Loucy (cell line): Measurements from ENCODE around the gene APEX2.

Source experiments
- H2AFZ ChIP-seq: fragments of 200-600 bp; sonication (generic); 2 replicates; pipeline ENCODE4 v1.6.0; 2016; ENCODE audit warnings: antibody characterized with exemption, mild to moderate bottlenecking, low read length, moderate library complexity
- H3F3A ChIP-seq: fragments of 200-600 bp; 2 replicates; pipeline ENCODE4 v1.6.0; 2016; ENCODE audit warnings: antibody characterized with exemption, low read depth, mild to moderate bottlenecking
- H3K27me3 ChIP-seq: fragments of 200-600 bp; sonication (generic); 2 replicates; pipeline ENCODE4 v1.6.1; 2014; ENCODE audit warnings: low read length, mild to moderate bottlenecking; ENCODE audit not compliant: insufficient read depth, poor library complexity, severe bottlenecking
- H3K36me3 ChIP-seq: fragments of 200-600 bp; sonication (generic); 2 replicates; pipeline ENCODE4 v1.6.1; 2016; ENCODE audit warnings: low read length; ENCODE audit not compliant: insufficient read depth
- H3K4me1 ChIP-seq: fragments of 200-600 bp; sonication (generic); 2 replicates; pipeline ENCODE4 v1.5.1; 2014; ENCODE audit warnings: low read length, mild to moderate bottlenecking; ENCODE audit not compliant: insufficient read depth, poor library complexity, severe bottlenecking
- H3K4me2 ChIP-seq: fragments of 200-600 bp; sonication (generic); 2 replicates; pipeline ENCODE4 v1.6.0; 2014; ENCODE audit warnings: antibody characterized with exemption, low read length, low read depth, mild to moderate bottlenecking; ENCODE audit not compliant: poor library complexity, severe bottlenecking
- H3K4me3 ChIP-seq: fragments of 200-600 bp; sonication (generic); 2 replicates; pipeline ENCODE4 v1.5.1; 2014; ENCODE audit warnings: low read length, mild to moderate bottlenecking, mixed read lengths; ENCODE audit not compliant: poor library complexity, severe bottlenecking
- H3K79me2 ChIP-seq: fragments of 200-600 bp; sonication (generic); 2 replicates; pipeline ENCODE4 v1.6.1; 2014; ENCODE audit warnings: low read length; ENCODE audit not compliant: insufficient read depth
- H3K9ac ChIP-seq: fragments of 200-600 bp; sonication (generic); 2 replicates; pipeline ENCODE4 v1.6.0; 2014; ENCODE audit warnings: mild to moderate bottlenecking, low read depth, low read length, moderate library complexity; ENCODE audit not compliant: poor library complexity, severe bottlenecking
- H3K9me2 ChIP-seq: fragments of 200-600 bp; sonication (generic); replicated peaks from 2 replicates; pipeline ENCODE4 v1.6.1; 2016; ENCODE audit warnings: low read depth, low read length, mixed read lengths
- H3K9me3 ChIP-seq: fragments of 200-600 bp; sonication (generic); 2 replicates; pipeline ENCODE4 v1.6.1; 2014; ENCODE audit warnings: mild to moderate bottlenecking, antibody characterized with exemption, low read length, low read depth; ENCODE audit not compliant: insufficient read depth
- H4K20me1 ChIP-seq: fragments of 200-600 bp; sonication (generic); 2 replicates; pipeline ENCODE4 v1.6.0; 2014; ENCODE audit warnings: antibody characterized with exemption, low read length, mild to moderate bottlenecking; ENCODE audit not compliant: insufficient read depth, poor library complexity, severe bottlenecking
- EZH2phosphoT487 ChIP-seq: fragments of 200-600 bp; IDR thresholded peaks from 2 replicates; pipeline ENCODE4 v1.6.1; 2018; ENCODE audit warnings: antibody characterized with exemption, mild to moderate bottlenecking, moderate library complexity, borderline replicate concordance
- TF ChIP-seq, protein P1 (sequence below): fragments of 200-600 bp; sonication (generic); conservative IDR thresholded peaks from 2 replicates; pipeline ENCODE4 v1.5.1; 2014; ENCODE audit warnings: mild to moderate bottlenecking, antibody characterized with exemption, low read length

APEX2 gene

DNA sequence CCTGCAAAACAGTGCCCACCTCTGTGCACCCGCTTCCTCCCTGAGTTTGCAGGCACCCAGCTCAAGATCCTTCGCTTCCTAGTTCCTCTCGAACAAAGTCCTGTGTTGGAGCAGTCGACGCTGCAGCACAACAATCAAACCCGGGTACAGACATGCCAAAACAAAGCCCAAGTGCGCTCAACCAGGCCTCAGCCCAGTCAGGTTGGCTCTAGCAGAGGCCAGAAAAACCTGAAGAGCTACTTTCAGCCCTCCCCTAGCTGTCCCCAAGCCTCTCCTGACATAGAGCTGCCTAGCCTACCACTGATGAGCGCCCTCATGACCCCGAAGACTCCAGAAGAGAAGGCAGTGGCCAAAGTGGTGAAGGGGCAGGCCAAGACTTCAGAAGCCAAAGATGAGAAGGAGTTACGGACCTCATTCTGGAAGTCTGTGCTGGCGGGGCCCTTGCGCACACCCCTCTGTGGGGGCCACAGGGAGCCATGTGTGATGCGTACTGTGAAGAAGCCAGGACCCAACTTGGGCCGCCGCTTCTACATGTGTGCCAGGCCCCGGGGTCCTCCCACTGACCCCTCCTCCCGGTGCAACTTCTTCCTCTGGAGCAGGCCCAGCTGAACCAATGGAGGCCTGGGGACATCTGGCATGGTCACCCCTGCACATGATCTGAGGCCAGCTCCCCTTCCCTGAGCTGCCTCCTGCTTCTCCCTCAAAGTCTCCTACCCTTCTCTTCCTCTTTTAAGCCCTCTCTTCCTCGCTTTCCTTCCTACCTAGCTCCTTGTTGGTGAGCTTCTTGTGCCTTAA is 6.9 kb downstream of the APEX2 start:
- Histone ChIP-seq H3K4me1 (no peaks in the 10 kb centered on the region), H3K36me3 (peaks cover 19% of the 10 kb centered on the region; the same call in 1 of the 2 replicates), H3K9ac (no peak overlapping the region), H4K20me1 (no peaks in the 10 kb centered on the region), H3K9me2 (no peaks in the 10 kb centered on the region), H3F3A (no peaks in the 10 kb centered on the region), H3K27me3 (no peaks in the 10 kb centered on the region), H3K4me2 (no peak overlapping the region), H3K79me2 (peaks cover 5% of the 10 kb centered on the region), H3K4me3 (no peak overlapping the region), H2AFZ (no peak overlapping the region), H3K9me3 (no peaks in the 10 kb centered on the region)
- TF ChIP-seq, protein P1, sequence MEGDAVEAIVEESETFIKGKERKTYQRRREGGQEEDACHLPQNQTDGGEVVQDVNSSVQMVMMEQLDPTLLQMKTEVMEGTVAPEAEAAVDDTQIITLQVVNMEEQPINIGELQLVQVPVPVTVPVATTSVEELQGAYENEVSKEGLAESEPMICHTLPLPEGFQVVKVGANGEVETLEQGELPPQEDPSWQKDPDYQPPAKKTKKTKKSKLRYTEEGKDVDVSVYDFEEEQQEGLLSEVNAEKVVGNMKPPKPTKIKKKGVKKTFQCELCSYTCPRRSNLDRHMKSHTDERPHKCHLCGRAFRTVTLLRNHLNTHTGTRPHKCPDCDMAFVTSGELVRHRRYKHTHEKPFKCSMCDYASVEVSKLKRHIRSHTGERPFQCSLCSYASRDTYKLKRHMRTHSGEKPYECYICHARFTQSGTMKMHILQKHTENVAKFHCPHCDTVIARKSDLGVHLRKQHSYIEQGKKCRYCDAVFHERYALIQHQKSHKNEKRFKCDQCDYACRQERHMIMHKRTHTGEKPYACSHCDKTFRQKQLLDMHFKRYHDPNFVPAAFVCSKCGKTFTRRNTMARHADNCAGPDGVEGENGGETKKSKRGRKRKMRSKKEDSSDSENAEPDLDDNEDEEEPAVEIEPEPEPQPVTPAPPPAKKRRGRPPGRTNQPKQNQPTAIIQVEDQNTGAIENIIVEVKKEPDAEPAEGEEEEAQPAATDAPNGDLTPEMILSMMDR: no peak
- TF ChIP-seq EZH2phosphoT487: no peak

DNA sequence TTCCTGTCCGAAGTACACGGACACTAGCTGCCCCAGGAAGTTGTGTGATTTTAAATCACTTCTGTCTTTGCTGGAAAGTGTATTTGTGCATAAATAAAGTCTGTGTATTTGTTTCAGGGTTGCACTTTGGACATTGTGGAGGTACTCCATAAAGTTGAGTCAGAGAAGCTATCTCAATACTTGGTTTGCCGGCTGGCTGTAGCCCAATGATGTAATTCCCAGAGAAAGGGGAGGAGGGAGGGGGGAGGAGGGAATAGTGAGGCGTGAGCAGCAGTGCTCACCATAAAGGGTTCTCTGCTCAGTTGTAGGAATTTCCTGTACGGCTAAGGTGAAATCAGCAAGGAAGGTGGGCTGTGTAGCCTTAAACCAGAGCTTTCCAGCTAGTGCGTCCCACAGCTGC is 7.5 kb downstream of the APEX2 start:
- Histone ChIP-seq H3K79me2 (no peaks in the 10 kb centered on the region), H3K9me3 (no peaks in the 10 kb centered on the region), H3K9me2 (no peaks in the 10 kb centered on the region), H4K20me1 (no peaks in the 10 kb centered on the region), H3K27me3 (no peaks in the 10 kb centered on the region), H3K36me3 (peaks cover 19% of the 10 kb centered on the region; the same call in 1 of the 2 replicates), H3F3A (no peaks in the 10 kb centered on the region), H3K4me2 (no peak overlapping the region), H2AFZ (no peak overlapping the region), H3K4me1 (no peaks in the 10 kb centered on the region), H3K9ac (no peak overlapping the region), H3K4me3 (no peak overlapping the region)
- TF ChIP-seq, protein P1: no peak
- no peak for TF ChIP-seq EZH2phosphoT487

DNA sequence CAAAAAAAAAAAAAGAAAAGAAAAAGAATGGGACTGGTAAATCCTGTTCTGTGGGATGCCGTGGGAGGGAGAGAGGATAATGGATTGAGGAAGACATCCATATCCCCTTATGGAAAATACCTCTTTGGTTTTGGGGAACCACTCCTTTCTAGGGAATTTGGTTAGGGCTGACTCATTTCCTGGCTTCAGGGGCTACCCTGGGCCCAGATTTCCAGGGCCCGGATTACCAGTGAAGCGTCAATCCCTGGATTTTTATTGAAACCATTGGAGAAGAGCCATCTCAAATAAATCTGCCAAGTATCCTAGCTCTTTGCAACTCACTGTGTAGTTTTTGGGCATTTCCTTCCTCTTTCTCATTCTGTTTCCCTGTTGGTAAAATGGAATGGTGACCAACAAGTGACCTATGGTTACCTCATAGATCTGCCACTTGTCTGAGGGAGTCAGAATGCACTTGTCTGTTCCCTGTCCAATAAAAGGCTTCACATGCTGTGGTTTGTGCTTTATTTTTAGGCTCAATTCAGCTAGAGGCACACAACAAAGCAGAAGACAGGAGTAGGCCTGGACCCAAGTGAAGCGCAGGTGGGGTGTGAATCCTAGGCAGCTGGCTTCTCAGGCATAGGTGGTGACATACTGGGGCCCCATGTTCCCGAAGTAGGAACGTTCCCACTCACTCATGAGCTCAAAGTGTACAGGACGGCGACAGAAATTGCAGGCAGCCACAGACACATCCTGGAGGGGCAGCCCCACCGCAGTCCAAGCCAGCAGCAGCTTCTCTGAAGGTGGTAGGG is 8.6 kb downstream of the APEX2 start:
- Histone ChIP-seq H3K36me3 (peaks cover 14% of the 10 kb centered on the region; the same call in 1 of the 2 replicates), H3K79me2 (no peaks in the 10 kb centered on the region), H4K20me1 (no peaks in the 10 kb centered on the region), H3K4me2 (no peak overlapping the region), H3K4me1 (no peaks in the 10 kb centered on the region), H2AFZ (no peak overlapping the region), H3K4me3 (no peak overlapping the region), H3K9ac (no peak overlapping the region), H3K9me2 (no peaks in the 10 kb centered on the region), H3K9me3 (no peaks in the 10 kb centered on the region), H3K27me3 (no peaks in the 10 kb centered on the region), H3F3A (no peaks in the 10 kb centered on the region)
- no peak for TF ChIP-seq EZH2phosphoT487
- TF ChIP-seq, protein P1: no peak
